NB4 (cell line): ENCODE measurements around the gene ZFHX3.

Experiments used
- DNase-seq: peaks from one replicate; pipeline ENCODE4 v3.0.0; 2010; ENCODE audit warnings: low read depth
- H3K4me3 ChIP-seq: one replicate; pipeline ENCODE4 v1.5.1; 2011; ENCODE audit warnings: mild to moderate bottlenecking, low read depth, low read length, moderate library complexity
- MYC ChIP-seq: IDR thresholded peaks from 2 replicates; pipeline ENCODE4 v1.6.1; 2011; ENCODE audit warnings: low read depth, low read length
- POLR2A ChIP-seq: IDR thresholded peaks from 2 replicates; pipeline ENCODE4 v1.6.1; 2011; ENCODE audit warnings: mild to moderate bottlenecking; ENCODE audit not compliant: insufficient read length; ENCODE audit errors: extremely low read depth
- TF ChIP-seq, protein P1 (sequence below): IDR thresholded peaks from one replicate; pipeline ENCODE4 v1.5.1; 2012; ENCODE audit warnings: low read depth, low read length
- TF ChIP-seq, protein P2 (sequence below): IDR thresholded peaks from 2 replicates; pipeline ENCODE4 v1.6.1; 2011; ENCODE audit warnings: low read depth, low read length

The ZFHX3 gene

DNA sequence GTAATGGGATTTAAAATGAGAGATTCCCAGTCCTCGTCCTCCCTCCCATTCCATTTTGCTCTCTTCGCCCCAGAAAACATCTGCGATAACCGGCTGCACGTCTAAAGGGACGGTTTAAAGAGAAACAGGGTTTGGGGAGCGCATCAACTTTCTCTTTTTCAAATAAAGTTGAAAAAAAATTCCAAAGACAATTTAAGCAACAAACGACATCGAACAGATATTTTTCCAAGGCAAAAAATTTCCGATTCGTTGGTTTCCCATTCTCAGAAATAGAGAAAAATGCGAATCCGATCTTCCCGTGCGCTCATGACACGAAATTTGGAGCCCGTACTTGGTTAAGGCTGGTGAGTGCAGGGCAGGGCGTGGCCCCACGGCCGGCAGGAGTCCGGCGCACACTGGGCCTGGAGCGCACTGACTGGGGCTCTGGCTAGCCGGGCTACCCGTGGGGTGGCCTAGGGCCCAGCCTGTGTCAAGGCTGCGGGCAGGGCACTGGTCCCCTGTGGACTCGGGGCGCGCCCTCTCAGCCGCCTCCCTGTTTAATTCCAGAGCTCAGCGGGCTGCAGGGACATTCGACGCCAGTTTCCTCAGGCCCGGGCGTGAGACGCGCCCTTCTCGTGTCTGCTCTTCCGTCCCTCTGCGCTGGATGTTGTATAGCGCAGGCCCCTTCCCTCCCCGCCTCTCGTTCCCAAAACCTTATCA is 17.9 kb upstream of the ZFHX3 start:
- no peak for TF ChIP-seq MYC
- TF ChIP-seq, protein P1, sequence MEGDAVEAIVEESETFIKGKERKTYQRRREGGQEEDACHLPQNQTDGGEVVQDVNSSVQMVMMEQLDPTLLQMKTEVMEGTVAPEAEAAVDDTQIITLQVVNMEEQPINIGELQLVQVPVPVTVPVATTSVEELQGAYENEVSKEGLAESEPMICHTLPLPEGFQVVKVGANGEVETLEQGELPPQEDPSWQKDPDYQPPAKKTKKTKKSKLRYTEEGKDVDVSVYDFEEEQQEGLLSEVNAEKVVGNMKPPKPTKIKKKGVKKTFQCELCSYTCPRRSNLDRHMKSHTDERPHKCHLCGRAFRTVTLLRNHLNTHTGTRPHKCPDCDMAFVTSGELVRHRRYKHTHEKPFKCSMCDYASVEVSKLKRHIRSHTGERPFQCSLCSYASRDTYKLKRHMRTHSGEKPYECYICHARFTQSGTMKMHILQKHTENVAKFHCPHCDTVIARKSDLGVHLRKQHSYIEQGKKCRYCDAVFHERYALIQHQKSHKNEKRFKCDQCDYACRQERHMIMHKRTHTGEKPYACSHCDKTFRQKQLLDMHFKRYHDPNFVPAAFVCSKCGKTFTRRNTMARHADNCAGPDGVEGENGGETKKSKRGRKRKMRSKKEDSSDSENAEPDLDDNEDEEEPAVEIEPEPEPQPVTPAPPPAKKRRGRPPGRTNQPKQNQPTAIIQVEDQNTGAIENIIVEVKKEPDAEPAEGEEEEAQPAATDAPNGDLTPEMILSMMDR: no peak
- TF ChIP-seq, protein P2, sequence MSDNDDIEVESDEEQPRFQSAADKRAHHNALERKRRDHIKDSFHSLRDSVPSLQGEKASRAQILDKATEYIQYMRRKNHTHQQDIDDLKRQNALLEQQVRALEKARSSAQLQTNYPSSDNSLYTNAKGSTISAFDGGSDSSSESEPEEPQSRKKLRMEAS: no peak
- no peak for DNase-seq
- no peak overlapping the region for H3K4me3 ChIP-seq

GRCh38 chr16:73064994-73065545 is 17.1 kb upstream of the ZFHX3 start:
- TF ChIP-seq, protein P2: no peak
- TF ChIP-seq, protein P1: no peak
- DNase-seq: no peak
- H3K4me3 ChIP-seq: no peak overlapping the region

GRCh38 chr16:73064212-73064993 is 16.5 kb upstream of the ZFHX3 start:
- TF ChIP-seq POLR2A: no peak
- TF ChIP-seq, protein P1: no peak
- TF ChIP-seq MYC: no peak
- TF ChIP-seq, protein P2: no peak
- DNase-seq: peak; percentile 65
- H3K4me3 ChIP-seq: no peak overlapping the region

- H3K4me3 ChIP-seq: no peak overlapping the region
- TF ChIP-seq POLR2A (no peak), MYC (no peak)
- TF ChIP-seq, protein P1: no peak
- TF ChIP-seq, protein P2: no peak
- DNase-seq: no peak
Measured at GRCh38 chr16:73063854-73064211, 15.9 kb upstream of the ZFHX3 start.

DNA sequence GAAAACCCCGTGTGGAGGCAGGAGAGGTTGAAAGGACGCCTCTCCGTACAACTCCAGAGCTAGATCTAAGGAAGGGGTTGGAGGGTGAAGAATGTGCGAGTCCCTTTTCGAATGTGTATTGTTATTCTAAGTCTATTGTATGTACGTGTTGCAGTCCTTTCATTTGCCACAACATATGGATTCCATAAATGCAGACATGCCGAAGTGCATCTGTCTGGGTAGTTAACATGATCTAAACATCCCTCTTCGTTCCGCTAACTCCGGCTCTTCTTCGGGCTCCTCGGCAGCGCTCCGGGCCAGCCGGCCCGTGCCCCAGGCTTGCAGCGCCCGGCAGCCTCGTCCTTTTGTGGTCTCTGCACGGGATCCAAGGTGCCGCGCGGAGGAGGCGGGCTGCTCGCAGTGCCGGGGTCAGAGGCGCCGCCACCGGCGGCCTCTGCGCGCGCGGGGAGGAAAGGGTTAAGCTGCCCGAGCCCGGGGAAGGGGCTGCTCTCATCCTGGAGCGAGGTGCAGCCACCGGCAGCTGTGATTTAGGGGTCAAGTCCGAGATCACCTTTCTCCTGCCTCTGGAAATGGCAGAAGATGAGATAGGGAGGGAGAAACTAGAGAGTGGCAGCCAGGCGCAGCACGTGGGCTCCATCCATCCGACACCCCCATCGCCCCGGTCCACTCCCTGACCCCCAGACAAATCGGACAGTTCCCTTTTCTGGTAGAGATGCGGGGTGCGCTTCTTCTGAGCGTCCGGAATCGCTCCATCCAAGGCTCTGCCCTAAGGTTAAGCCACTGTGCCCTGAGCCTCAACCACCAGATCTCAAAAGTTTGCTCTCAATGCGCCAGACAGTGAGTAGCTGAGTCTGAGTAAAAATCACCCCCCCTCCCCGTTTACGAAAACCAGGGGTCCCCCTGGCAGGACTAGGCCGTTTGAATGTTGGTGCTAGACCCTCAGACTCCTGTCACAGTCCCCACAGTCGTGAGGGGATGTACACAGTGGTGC is 15.1 kb upstream of the ZFHX3 start:
- TF ChIP-seq, protein P1: no peak
- TF ChIP-seq MYC: no peak
- DNase-seq: no peak
- H3K4me3 ChIP-seq: no peak overlapping the region
